D721Med (cell line): Measurements from ENCODE around the gene USP40.
A peak's percentile ranks its signal among the peaks of the same experiment; 100 is the strongest.

ENCODE experiments used
- DNase-seq: peaks from one replicate; pipeline ENCODE4 v3.0.0; 2011; ENCODE audit warnings: low spot score; ENCODE audit not compliant: insufficient read length
- FAIRE-seq: peaks from 2 replicates; lab custom pipeline; 2011; peaks lifted over from hg19 to GRCh38; lab: Jason Lieb, UNC
- CTCF ChIP-seq: IDR thresholded peaks from 2 replicates; pipeline ENCODE4 v1.5.1; 2012; ENCODE audit warnings: mild to moderate bottlenecking, control low read depth; ENCODE audit not compliant: insufficient read depth; ENCODE audit errors: missing control alignments

USP40 gene

GRCh38 chr2:233443511-233444183 lies 122.9 kb downstream of the USP40 start:
- TF ChIP-seq CTCF = peak; percentile 75
- FAIRE-seq (no peak), DNase-seq (peak; percentile 93)

DNA sequence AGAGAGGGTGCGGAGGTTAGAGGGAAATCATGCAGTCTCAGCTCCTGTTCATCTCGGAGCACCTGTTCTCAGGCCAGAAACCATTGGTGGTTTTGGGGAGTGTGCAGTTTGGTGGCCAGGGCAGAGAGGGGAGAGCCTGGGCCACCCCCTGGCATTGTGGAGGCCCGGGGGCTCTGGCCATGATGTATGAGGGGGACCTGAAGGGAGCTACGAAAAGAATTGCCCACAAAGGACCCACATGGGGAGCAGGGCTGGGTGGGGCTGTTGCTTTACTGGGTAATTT lies 124.6 kb downstream of the USP40 start:
- TF ChIP-seq CTCF = no peak
- DNase-seq = no peak
- no peak for FAIRE-seq

DNA sequence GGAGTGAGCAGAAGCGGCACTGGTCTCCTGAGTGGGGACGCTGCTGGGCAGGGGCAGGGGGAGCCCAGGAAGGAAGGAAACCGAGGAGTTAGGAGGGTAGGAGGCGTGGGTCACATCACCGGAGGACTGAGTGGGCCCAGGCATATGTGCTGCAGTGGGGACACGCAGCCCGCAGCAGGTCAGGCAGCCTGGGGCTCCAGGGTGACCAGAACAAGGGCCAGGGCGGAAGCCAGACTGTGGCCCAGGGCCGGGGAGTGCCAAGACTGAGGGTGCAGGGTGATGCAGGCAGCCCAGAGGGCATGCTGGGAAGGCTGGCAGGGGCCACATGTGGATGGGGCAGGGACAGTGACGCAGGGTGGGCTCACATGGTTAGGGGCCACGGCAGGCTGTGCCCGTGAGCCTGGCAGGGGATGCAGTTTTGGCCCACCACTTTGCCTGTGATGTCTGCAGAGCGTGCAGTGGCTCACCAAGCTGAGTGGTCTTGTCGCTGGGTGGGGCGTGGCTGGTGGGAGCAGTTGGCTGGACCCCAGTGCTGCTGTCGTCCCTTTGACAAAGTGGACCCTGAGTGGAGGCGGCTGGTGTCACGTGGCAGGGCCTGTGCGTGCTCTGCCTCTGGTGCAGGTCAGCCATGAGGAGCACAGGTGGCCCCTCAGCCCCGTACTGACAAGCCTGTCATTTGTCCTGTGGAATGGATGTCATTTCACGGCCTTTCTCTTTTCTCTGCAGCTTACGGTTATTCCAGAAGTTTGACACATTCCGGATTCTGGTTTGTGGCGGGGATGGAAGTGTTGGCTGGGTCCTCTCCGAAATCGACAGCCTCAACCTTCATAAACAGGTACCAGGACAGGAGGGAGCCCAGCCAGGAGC lies 125.2 kb downstream of the USP40 start:
- no peak for TF ChIP-seq CTCF
- FAIRE-seq (no peak), DNase-seq (no peak)

DNA sequence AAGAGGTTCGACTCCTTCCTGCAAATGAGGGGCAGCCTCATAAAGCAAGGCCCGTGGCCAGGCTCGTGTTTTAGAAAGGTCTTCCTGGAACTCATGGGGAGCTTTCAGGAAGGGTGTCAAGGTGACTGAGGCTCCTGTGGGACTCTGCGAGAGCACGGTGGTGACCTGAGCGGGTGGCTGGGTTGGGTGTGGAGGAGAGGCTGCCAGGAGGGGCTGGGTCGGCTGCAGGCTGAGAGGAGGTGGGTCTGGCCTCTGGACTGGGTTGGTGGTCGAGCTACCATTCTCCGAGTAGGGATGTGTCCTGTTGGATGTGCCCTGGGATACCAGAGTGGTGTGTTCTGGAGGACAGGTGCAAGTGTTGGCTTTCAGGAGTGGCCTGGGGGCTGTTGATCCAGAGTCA lies 125.9 kb downstream of the USP40 start:
- FAIRE-seq (no peak), DNase-seq (no peak)
- TF ChIP-seq CTCF = no peak

DNA sequence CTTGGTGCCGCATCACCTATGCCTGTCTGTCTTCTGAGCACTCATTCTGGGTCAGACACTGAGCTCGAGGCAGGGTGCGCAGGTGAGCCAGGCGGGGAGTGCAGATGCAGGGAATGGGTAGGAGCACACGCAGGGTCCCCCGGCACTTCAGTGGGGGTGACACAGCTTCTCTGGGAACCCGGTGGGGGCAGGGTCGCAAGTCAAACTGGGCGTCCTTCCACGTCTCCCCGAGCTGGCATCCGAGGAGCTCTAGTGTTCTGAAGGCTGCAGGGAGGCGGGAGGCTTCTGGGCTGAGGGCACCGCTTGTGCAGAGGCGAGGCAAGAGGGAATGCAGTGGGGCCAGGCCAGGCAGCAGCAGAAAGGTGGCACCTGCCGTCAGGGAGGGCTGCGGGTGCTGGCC lies 126.3 kb downstream of the USP40 start:
- DNase-seq = no peak
- FAIRE-seq = no peak
- no peak for TF ChIP-seq CTCF

- no peak for FAIRE-seq
- TF ChIP-seq CTCF = no peak
- DNase-seq = no peak
These were observed 127.4 kb downstream of the USP40 start for GRCh38 chr2:233439191-233439590.
